NCI-H2081 (cell line): ENCODE results near the gene SSH2.
"Not testable (repeated sequence)": the region's sequence is repeated elsewhere in the genome, so short reads cannot be mapped to it uniquely, and the experiment has no call there.

Experiments used
- DNase-seq, 2 experiments: peaks; one replicate each; lab custom pipeline; 2025; lab: John Stamatoyannopoulos, UW

SSH2 gene

DNA sequence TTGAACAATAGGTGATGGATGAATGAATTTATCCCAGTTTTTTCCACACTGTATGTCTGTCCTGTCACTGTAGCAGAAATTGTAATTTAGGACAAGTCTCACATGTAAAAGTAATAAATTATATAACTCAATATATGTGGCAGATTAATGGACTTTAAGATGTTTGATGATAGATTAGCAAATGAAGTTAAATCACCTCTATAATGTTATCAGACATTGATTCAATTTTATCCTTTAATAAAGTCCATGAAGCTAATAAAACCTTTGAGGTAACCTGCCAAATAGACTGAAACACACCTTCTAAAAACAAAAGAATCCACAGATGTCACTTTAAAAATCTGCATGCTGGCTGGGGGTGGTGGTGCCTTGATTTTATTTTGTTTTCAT lies 224.0 kb downstream of the SSH2 start:
- no peak for DNase-seq

DNA sequence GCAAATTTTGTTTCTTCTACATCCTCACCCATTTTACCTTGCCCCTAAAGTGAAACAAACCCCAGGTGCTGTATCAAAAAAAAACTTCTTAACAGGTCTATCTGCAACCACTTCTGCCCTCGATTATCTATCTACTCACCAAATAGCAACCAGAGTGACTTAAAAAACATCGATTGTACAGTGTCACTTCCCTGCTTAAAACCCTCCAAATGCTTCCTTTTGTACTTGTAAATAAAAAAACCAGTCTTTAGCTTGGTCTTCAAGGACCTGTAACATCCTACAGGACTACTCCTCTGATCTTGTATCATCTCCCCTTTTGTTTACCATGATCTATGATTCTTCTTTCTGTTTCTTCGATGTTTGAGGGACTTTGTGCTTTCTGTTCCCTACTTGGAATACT lies 224.6 kb downstream of the SSH2 start:
- DNase-seq: no peak

DNA sequence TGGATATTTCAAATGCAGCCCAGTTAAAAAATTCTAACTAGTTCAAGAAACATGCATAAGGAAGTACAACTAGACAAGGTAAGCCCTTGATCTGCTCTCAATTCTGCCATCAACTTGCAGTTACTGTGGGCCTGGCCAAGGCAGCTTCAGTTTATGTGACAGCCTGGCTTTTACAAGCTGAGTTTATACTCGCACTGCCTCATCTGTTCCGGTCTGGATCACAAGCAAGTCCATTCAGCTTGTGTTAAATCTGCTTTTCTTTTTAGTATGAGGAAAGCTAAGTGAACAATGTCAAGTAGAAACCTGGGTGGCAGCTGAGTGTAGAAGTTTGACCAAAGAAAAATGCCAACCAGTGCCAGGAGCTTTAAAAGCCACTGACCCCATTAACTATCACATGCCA lies 230.7 kb downstream of the SSH2 start:
- no peak for DNase-seq

DNA sequence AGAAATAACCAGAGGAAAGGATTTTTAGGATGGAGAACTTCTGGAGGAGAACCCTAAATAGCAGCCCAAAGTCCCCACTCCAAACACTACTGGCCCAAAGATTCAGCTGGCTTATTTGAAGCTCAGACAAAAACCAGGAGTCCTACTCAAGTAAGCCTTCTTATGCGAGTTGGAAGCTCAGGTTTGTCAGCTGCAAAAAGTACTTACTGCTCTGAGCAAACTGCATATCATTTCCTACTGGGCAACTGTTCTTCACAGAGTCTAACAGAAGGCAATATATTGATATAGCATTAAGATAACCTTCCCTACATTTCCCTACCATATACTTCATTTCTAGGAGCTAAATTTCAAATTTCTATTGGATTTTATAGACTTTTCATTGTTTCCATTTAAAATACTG lies 231.2 kb downstream of the SSH2 start:
- DNase-seq: no peak

DNA sequence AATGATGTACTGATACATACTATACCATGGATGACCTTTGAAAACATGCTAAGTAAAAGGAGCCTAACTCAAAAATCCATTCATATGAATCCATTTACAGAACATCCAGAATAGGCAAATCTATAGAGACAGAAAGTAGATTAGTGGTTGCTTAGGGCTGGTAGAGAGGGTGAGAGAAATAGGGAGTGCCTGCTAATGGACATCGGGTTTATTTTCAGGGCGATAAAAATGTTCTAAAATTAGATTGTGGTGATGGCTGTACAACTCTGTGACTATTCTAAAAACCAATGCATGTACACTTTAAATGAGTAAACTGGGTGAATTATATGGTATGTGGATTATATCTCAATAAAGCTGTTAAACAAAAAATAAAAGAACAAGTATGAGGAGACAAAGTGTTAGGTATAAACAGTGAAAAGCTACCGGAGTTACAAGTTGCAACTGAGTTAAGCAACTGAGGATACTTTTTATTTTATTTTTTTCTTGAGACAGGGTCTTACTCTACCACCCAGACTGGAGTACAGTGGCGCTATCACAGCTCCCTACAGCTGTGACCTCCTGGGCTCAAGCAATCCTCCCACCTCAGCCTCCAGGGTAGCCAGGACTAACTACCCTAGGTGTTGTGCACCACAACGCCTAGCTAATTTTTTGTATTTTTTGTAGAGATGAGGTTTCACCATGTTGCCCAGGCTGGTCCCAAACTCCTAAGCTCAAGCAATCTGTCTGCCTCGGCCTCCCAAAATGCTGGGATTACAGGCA lies 231.8 kb downstream of the SSH2 start:
- DNase-seq: no peak

DNA sequence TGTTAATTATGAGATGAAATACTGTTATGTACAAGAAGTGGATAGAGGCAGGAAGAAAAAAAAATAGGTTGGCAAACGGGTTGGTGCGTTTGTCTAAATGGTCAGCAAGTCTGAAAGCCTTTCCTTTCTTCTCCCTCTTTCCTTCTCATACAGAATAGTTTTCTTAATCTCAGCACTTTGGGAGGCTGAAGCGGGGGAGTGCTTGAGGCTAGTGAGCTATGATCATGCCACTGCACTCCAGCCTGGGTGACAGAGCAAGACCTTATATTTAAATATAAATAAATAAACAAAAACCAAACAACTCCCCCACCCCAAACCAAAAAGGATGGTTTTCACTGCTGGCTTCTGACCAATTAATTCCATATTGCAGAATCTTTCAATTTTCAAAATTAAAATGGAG lies 232.7 kb downstream of the SSH2 start:
- DNase-seq: no peak

DNA sequence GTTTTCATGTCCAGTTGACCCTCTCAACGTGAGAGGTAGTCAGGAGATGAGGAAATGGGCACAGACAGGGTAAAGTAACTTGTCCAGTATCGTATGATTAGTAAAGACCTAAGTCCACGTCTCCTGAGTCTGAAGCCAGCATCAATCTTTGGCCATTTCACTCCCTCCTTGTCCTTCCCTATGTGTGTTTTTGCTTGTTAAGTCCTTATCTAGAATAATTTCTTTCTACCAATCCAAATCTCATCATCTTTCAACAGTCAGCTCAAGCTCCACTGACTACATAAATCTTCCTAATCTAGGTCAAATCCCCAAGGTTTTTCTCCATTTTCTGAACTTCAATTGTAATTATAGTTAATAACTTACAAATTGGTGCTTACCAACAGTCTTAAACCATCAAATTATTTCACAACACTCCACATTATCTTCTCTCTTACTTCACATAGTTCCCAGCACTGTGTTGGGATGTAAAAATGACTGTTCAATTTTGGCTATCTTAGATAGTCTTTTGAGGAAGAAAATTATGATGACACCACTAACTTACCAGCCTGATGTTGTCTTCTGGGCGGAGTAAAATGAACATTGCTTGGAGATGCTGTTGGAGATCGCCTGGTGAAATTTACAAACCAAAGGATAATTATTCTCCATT lies 235.0 kb downstream of the SSH2 start:
- DNase-seq: no peak

DNA sequence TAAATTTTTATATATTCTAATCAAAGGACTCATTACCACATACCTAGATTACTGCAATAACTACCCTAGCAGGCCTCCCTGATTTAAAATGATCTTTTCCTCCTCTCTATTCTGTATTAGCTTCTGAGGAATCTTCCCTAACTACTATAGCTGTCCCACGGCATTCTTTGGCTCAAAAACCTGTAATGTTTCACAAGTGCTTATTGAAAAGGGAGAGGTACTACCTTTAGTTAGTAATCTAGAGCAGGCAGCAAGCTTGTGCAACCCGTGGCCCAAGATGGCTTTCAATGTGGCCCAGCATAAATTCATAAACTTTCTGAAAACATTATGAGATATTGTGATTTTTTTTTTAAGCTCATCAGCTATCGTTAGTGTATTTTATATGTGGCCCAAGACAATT lies 236.3 kb downstream of the SSH2 start:
- DNase-seq: no peak

DNA sequence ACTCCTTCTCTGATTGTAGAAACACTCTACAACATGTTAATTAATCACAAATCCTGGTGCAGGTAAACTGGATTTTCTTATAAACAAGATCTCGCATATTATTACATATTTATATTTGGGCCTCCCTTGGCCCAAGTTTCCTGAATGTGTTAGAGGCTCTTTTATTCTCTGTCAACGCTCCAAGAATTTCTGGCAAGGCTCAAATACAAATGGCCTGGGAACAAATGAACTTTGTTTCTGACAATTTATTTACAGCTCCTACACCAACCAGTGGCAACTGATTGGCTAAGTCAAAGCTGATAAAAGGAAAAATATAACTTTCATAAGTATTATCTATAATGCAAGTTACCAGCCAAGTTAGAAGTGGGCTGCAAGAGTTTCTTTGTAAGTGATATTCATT lies 242.4 kb downstream of the SSH2 start:
- DNase-seq: no peak

DNA sequence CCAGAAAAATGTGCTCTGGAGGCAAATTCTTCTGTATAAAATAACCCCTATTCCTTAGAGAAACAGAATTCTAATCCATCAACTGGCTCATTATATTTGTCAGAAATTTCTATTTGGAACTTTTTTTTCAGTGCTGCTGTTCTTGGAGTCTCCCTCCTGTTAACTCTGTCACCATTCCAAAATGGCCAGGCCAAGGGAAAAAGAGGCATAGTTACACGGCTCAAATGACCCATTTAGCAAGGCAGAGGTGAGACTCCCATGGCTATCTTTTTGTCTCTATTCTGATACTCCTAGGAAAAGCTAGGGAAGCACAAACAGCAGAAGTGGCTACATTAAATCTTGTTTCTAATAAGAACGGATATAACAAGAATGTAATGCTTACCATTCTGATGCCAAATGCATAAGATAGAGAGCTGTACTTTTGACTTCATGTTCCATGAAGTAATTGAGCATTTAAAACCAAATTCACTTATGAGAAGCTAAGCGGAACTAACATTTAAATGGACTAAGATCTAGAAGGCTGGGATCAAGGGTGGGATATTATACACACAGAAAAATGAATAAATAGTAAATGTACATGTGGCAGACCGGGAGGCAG lies 242.9 kb downstream of the SSH2 start:
- no peak for DNase-seq

DNA sequence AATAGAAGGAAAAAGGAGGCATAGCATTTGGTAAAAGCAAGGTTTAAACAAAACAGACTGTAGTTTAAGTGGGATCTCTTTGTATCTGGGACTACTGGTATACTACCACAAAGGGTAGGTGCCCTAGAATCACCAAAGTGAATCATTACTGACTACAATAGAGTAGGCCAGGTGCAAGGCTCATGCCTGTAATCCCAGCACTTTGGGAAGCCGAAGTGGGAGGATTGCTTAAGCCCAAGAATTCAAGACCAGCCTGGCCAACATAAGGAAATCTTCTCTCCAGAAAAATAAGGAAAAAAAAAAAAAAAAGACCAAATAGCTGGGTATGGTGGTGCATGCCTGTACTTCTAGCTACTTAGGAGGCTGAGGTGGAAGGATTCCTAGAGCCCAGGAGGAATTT lies 246.5 kb downstream of the SSH2 start:
- no peak for DNase-seq

DNA sequence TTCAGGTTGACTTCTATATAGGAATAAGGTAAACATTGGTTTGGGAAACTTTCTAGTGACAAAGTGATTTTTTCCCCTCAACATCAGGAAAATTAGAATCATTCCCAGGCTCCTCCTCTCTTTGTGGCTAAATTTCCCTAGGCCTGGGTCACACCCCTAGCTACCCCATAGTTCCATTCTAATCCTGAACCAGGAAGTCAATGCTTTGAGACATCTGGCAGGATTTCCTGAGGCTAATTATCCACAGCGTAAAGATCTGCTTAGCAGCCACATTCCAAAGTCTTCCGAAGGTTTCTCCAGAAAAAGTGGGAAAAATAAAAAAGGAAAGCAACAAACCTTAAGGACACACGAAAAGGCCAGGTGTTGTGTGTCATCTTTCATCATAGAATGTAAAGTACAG lies 247.0 kb downstream of the SSH2 start:
- DNase-seq: no peak

DNA sequence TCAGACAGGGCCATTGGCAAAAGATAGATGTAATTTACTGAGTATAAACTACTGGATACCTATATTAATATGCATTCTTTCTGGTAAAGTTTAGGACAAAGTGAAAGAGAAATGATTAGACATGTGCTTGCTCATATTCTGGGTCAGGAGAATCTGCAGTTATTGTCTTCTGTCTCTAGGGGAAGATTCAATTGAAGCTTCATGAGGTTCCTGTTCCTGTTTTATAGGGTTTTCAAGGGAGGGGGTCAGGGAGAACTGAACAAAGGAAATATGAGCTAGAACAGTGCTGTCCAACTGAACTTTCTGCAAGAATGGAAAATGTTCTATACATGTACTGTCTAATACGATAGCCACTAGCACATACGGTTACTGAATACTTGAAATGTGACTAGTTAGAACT lies 248.0 kb downstream of the SSH2 start:
- no peak for DNase-seq

DNA sequence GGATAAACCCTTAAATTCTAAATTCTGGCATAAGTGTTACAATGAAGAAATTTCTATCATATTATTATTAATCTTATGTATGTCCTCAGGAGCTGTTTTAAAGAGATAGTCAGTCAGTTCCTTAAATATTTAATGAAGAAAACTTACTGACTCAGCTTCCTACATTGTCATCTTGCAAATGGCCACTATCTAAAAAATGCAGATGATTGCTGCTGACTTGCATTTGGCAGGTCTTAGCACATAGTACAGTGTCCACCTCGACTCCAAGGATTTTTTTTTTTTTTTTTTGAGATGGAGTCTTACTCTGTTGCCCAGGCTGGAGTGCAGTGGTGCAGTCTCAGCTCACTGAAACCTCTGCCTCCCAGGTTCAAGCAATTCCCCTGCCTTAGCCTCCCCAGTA lies 252.2 kb downstream of the SSH2 start:
- DNase-seq: no peak

DNA sequence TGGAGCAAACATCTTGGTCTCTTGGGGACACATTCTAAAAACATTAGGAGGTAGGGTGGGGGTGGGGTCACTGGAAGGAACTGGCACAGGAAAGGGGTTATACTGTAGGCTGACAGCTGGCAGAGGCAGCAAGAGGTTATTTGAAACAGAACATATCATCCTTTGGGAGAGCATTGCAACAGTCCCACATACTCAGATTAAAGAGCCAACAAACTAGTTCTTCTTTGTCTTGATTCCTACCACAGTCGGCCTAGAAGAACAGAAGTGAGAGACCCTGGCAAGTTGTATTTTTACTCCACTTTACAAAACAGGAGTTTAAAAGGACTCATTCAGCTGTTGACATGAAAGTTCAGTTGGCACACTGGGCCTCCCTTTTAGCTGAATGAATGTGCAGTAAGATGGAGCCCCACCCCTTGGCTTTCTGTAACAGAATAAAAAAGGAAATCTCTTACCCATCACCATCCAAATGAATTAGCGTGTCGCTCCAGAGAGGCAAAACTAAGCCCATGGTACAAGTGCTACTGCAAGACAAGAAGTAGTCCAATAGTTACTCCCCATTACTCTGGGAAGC lies 252.7 kb downstream of the SSH2 start:
- no peak for DNase-seq

DNA sequence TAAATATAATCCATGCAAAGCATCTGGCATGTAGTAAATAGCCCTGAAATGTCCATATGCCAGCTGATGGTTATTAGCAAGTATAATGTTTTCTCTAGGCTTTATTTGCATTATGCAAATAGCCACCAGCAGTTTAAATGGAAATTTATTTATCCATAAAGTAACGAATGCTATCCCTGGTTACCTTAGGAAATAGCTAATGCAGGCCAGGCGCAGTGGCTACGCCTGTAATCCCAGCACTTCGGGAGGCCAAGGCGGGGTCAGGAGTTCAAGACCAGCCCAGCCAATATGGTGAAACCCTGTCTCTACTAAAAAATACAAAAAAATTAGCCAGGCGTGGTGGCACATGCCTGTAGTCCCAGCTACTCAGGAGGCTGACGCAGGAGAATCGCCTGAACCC lies 254.1 kb downstream of the SSH2 start:
- DNase-seq: not testable (repeated sequence)

DNA sequence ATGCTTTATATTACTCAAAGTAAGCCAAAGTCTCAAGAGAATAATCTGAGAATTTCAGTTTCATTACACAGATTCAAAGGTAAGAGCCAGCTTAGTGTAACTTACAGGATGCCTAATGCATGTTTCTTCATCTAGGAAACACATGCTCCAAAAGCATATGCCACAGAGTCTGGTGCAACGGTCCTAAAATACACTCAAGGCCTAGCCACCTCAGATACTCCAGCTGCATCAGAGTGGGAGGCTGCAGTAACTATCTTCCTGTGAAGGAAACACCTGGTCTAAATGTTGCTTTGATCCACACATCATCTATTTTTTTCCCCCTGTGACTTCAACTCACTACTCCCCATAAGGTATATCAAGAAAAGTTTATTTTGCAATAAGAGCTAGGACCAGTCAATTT lies 255.7 kb downstream of the SSH2 start:
- no peak for DNase-seq

DNA sequence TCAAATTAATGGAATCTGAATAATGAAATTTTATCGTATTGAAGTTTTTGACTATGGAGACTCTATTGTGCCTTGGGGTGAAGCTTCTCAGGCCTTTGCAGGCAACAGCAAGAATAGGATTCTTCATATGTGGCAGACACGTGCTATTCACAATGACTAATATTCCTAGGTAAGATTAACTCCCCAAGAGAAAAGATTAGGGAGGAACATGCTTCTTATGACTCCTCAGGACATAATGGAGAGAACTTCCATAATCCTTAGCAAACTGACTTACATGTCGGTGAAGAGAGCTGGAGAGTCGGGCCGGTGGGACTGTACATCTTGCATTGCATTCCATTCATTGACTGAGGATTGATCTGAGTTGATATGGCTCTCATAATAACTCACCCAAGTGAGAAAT lies 258.4 kb downstream of the SSH2 start:
- DNase-seq: no peak

DNA sequence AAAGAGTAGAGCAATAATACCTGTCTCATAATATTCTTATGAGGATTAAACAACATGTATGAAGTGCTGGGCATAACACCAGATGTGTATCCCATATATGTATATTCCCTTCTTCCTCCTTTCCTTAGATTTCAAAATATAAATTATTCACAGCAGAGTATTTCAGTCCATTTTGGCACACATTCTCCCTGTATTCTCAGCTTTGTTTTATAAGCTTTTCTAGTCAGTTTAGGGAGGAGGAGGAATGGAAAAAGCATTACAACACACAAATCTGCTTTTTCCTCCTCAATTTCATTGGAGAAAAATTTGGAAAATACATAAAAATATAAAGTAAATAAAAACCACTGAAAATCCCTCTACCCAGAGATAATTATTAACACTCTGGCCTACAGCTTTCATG lies 260.8 kb downstream of the SSH2 start:
- no peak for DNase-seq

DNA sequence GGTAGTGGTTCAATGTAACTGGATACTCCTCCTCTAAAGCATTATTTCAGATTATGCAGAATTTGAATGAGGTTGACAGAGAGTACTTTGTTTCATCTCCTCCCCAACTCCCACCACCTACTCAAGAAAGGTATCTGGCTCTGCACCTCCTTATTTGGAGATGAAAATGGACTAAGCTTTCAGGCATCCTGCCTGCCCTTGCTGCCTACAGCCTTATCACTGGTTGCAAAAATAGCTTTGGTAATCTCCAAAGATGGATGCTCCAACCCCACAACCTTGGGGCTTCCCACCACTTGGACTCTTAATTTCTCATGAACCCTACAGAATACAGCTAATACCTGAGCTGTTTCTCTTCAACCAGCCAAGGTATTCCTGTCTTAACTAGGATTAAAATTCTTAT lies 262.1 kb downstream of the SSH2 start:
- DNase-seq: no peak

DNA sequence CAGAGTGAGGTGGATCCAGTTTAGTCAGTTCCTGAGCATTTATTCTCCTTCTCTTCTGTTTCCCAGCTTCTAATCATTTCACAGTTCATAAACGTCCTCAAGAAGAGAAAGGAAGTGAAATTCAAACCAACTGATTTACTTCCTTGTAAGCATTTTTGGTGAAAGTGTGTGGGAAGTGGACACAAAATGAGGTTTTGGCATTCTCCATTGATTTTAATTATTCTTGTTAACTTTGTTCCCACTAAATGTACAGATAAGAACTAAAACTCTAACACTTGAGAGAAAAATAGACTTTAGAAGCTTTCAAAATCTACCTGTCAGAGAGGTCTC lies 264.6 kb downstream of the SSH2 start:
- no peak for DNase-seq

DNA sequence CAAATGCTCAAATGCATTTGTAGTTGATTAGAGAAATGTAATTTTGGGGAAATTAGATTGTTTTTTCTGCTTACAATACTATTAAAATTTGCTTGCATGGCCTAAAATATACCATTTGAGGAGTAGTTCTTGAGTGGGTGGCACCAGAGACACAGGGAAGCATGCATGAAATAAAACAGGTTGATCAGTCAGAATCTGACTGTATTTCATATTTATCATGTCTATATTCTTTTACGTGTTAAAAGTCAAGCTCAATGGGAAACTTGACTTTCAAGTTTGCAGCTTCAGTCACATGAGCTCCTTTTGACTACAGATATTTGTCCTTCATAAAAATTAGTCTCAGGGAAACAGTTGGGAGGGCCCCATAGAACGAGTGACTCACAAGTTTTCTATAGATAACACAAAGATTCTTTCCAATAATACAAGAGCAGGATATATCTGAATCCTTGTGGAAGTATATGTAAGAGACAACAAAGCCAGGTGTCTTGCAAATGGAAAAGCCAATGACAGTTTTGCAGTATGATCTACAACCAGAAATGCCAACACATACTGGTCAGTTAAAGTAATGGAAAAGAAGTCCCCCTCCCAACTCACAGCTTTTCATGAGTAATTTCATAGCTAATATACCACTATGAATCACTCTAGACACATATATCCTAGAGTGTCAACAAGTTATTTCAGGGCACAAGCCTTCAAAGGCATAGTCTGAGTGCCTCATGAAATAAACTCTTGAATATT lies 265.1 kb downstream of the SSH2 start:
- DNase-seq: no peak

DNA sequence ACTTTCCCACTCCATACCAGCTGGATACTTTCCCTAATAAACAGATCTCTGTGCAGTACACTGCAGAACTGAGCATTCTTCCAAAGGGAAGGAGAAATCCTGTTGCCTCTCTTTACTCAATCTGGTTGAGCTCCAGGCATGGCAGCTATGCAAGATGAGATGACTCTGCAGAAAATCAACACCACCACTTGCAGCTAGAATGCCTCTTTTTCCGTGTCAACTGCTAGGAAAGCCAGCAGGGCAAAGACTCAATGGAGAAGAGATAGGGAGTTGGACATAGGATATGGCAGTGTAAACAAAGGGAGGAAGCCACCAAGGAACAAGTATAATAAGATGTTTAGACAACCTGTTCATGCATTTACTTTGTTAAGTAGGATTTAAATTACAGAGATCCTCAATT lies 266.9 kb downstream of the SSH2 start:
- peak in 1 of 2 experiments; percentile 1 for DNase-seq
